GM12878 (cell line): ENCODE data around the gene KCNN3. TPM values are rescaled to one million over a fixed set of nuclear protein-coding genes. Genes with fewer than 3 reads are reported as not detected.

Experiments
- ATAC-seq: fragments of 200-7000 bp; cut with Tn5 transposase; 3 replicates; pipeline ENCODE4 v1.9.1; 2020; ENCODE audit warnings: mild to moderate bottlenecking, moderate library complexity
- BruUV-seq: library from RNA; stranded (reverse); fragments of 400-500 nt; replicated peaks from 2 replicates; lab custom pipeline; 2021; lab: Mats Ljungman, UMichigan
- CTCF ChIA-PET: fragments of 300-600 bp; sonication (Branson Sonifier 250); formaldehyde crosslinking; extraction: SDS; loops from one replicate; lab custom pipeline; 2021; ENCODE audit warnings: inconsistent platforms; lab: Yijun Ruan, JAX
- POLR2A ChIA-PET: fragments of 350-600 bp; formaldehyde crosslinking; extraction: SDS; loops from one replicate; lab custom pipeline; 2021; ENCODE audit warnings: inconsistent platforms; lab: Charles Lee
- RAD21 ChIA-PET: fragments of 300-600 bp; sonication (Branson Sonifier 250); formaldehyde crosslinking; loops from one replicate; lab custom pipeline; 2023; ENCODE audit warnings: antibody characterized with exemption; ENCODE audit not compliant: unreplicated experiment; lab: Charles Lee
- SMC1A ChIA-PET: fragments of 300-600 bp; sonication (Branson Sonifier 250); formaldehyde crosslinking; loops from one replicate; lab custom pipeline; 2023; ENCODE audit not compliant: unreplicated experiment, uncharacterized antibody; lab: Charles Lee
- DNase-seq: peaks from one replicate; pipeline ENCODE4 v3.0.0-alpha.2; 2011; ENCODE audit warnings: low read depth, low spot score
- FAIRE-seq: peaks from 3 replicates; lab custom pipeline; 2011; peaks lifted over from hg19 to GRCh38; lab: Jason Lieb, UNC
- H2AFZ ChIP-seq: 2 replicates; pipeline ENCODE4 v1.6.0; 2011; ENCODE audit warnings: low read depth, low read length, control low read depth; ENCODE audit not compliant: control insufficient read depth
- H3K27ac ChIP-seq: 2 replicates; pipeline ENCODE4 v1.5.1; 2011; ENCODE audit warnings: control low read depth; ENCODE audit not compliant: control insufficient read depth, insufficient read depth
- H3K27me3 ChIP-seq, 2 experiments: replicated peaks in 1 of 2; 2 replicates each; pipeline versions ENCODE4 v1.6.0 to v1.6.1; 2011; ENCODE audit warnings: low read length in 1 of 2; ENCODE audit not compliant: control insufficient read depth in 2 of 2, insufficient read depth in 2 of 2
- H3K36me3 ChIP-seq, 2 experiments: 2 replicates each; pipeline ENCODE4 v1.5.1; 2011; ENCODE audit warnings: low read length in 1 of 2; ENCODE audit not compliant: control insufficient read depth in 2 of 2, insufficient read depth in 2 of 2
- H3K4me1 ChIP-seq: 2 replicates; pipeline ENCODE4 v1.6.1; 2011; ENCODE audit warnings: mild to moderate bottlenecking, low read length, moderate library complexity, mixed read lengths; ENCODE audit not compliant: control insufficient read depth, insufficient read depth
- H3K4me2 ChIP-seq: 2 replicates; pipeline ENCODE4 v1.6.0; 2011; ENCODE audit warnings: control low read depth; ENCODE audit not compliant: control insufficient read depth, insufficient read depth
- H3K4me3 ChIP-seq: fragments of 200-600 bp; sonication (generic); 2 replicates; pipeline ENCODE4 v1.5.1; 2016
- H3K79me2 ChIP-seq: 2 replicates; pipeline ENCODE4 v1.6.0; 2011; ENCODE audit warnings: low read length; ENCODE audit not compliant: control insufficient read depth, insufficient read depth
- H3K9ac ChIP-seq: 2 replicates; pipeline ENCODE4 v1.8.0; 2011; ENCODE audit warnings: low read length, control low read depth, mixed read lengths; ENCODE audit not compliant: control insufficient read depth, insufficient read depth
- H3K9me3 ChIP-seq: replicated peaks from 3 replicates; pipeline ENCODE4 v1.5.1; 2011; ENCODE audit warnings: mild to moderate bottlenecking, low read length; ENCODE audit not compliant: control insufficient read depth, insufficient read depth
- H4K20me1 ChIP-seq: 2 replicates; pipeline ENCODE4 v1.6.0; 2011; ENCODE audit not compliant: control insufficient read depth, insufficient read depth
- ATF7 ChIP-seq: fragments of 450-650 bp; IDR thresholded peaks from 2 replicates; pipeline ENCODE4 v1.6.1; 2016; ENCODE audit warnings: low read depth, mild to moderate bottlenecking
- BCL11A ChIP-seq: IDR thresholded peaks from 2 replicates; pipeline ENCODE4 v1.6.1; 2011; ENCODE audit warnings: low read depth, low read length
- BCLAF1 ChIP-seq: fragments of 450-650 bp; IDR thresholded peaks from 2 replicates; pipeline ENCODE4 v1.6.1; 2017; ENCODE audit warnings: antibody characterized with exemption, mild to moderate bottlenecking, moderate library complexity
- HDGF ChIP-seq: fragments of 450-650 bp; IDR thresholded peaks from 2 replicates; pipeline ENCODE4 v1.6.1; 2016; ENCODE audit warnings: antibody characterized with exemption
- MAX ChIP-seq: IDR thresholded peaks from 2 replicates; pipeline ENCODE4 v1.6.1; 2012; ENCODE audit warnings: low read depth, low read length, improper control_type of control experiment
- SMARCA5 ChIP-seq: fragments of 450-650 bp; IDR thresholded peaks from 2 replicates; pipeline ENCODE4 v1.6.1; 2017; ENCODE audit warnings: mild to moderate bottlenecking
- SP1 ChIP-seq: IDR thresholded peaks from one replicate; pipeline ENCODE4 v1.6.1; 2011; ENCODE audit warnings: low read depth, low read length
- STAT1 ChIP-seq: fragments of 450-650 bp; conservative IDR thresholded peaks from 2 replicates; pipeline ENCODE4 v1.6.1; 2014; ENCODE audit warnings: antibody characterized with exemption, mild to moderate bottlenecking
- ZNF217 ChIP-seq: fragments of 450-650 bp; IDR thresholded peaks from 2 replicates; pipeline ENCODE4 v1.6.1; 2017; ENCODE audit warnings: antibody characterized with exemption, mild to moderate bottlenecking
- WGBS: methylation state at CpG from one replicate; pipeline ENCODE4 v1.1.6; 2016; ENCODE audit warnings: low lambda C conversion rate; ENCODE audit not compliant: insufficient replicate concordance, insufficient coverage; ENCODE audit errors: missing lambda C conversion rate; 5-methylcytosine and 5-hydroxymethylcytosine counted together
- in situ Hi-C: fragments of 300-500 bp; cut with MboI; formaldehyde crosslinking; loops from 9 replicates; pipeline ENCODE4 v1.14.3; 2018; ENCODE audit warnings: mixed read lengths
- intact Hi-C: fragments of 100-400 bp; cut with micrococcal nuclease; formaldehyde crosslinking; loops from one replicate; pipeline ENCODE4 v1.14.2; 2022; ENCODE audit not compliant: unreplicated experiment
- polyA plus RNA-seq, 11 experiments: library from polyadenylated mRNA; depleted of rRNA in 4 of 11; unstranded in 6 of 11; stranded (reverse) in 5 of 11; fragments of >200 nt; fragmentation: Nextera tagmentation in 4 of 11; fragmentation: Illumina TruSeq in 1 of 11; extraction: Ambion mirVana in 4 of 11; extraction: Trizol in 1 of 11; gene quantifications; 1 replicate in 1 of 11; 2 replicates in 10 of 11; pipeline versions ENCODE4 v1.2.1 to v1.2.3, GENCODE V29; 2011 to 2016; ENCODE audit warnings: inconsistent platforms in 2 of 11, missing spikeins in 2 of 11, low read depth in 1 of 11
- total RNA-seq, 4 experiments: library from RNA; depleted of rRNA in 3 of 4; stranded (reverse); fragments of >200 nt in 3 of 4; fragmentation: Illumina TruSeq in 1 of 4; extraction: Trizol in 1 of 4; gene quantifications; 2 replicates each; pipeline versions ENCODE4 v1.2.1 to v1.2.3, GENCODE V29; 2013 to 2021
- TF ChIP-seq, protein P1 (sequence below): fragments of 450-650 bp; conservative IDR thresholded peaks from 2 replicates; pipeline ENCODE4 v1.6.1; 2017; ENCODE audit warnings: mild to moderate bottlenecking, moderate library complexity

Gene KCNN3
- total and polyA plus RNA-seq, 10 of the 15 experiments (the other 5 are each of a cell fraction or from before 2014, with no cell fraction given): 3.5 to 26.4 (median 14.9) TPM

GRCh38 chr1:154857022-154857421, 13.1 kb downstream of the KCNN3 start:
- in situ Hi-C loops: no loop called here
- no peaks in the 10 kb centered on the region for H4K20me1 ChIP-seq
- no peaks in the 10 kb centered on the region for H3K36me3 ChIP-seq
- RAD21 ChIA-PET: interaction anchor here (0.8 to 11.6 kb wide), 13 partner anchors 14 to 297 kb away, joined by 3 to 254 read pairs (median 7); partner anchors contain the start of gene KCNN3
- DNase-seq: no peak
- CTCF ChIA-PET: interaction anchor here (0.6 to 3.1 kb wide), 13 partner anchors 10 to 585 kb away, joined by 3 to 26 read pairs (median 4); partner anchors contain the start of gene KCNN3
- 17% methylated on average over 6 of the region's 6 CpGs for WGBS
- H3K9me3 ChIP-seq: no peaks in the 10 kb centered on the region
- peaks cover 50% of the 10 kb centered on the region for H3K4me1 ChIP-seq
- peak overlapping the region; percentile 55 for H3K9ac ChIP-seq
- H3K4me2 ChIP-seq: peak overlapping the region; percentile 98
- peak overlapping the region; percentile 79 for H3K27ac ChIP-seq
- FAIRE-seq: no peak
- H2AFZ ChIP-seq: no peak overlapping the region
- no peaks in the 10 kb centered on the region for H3K27me3 ChIP-seq
- peaks cover 65% of the 10 kb centered on the region for H3K79me2 ChIP-seq
- POLR2A ChIA-PET: interaction anchor here (0.9 to 11.8 kb wide), 8 partner anchors 12 to 109 kb away, joined by 3 to 204 read pairs (median 4); partner anchors contain the start of gene KCNN3
- SMC1A ChIA-PET: interaction anchor here (1.1 to 7.8 kb wide), 14 partner anchors 8 to 81 kb away, joined by 3 to 101 read pairs (median 12); partner anchors contain the start of gene KCNN3
- BruUV-seq: no TSS peak
- TF ChIP-seq, protein P1, sequence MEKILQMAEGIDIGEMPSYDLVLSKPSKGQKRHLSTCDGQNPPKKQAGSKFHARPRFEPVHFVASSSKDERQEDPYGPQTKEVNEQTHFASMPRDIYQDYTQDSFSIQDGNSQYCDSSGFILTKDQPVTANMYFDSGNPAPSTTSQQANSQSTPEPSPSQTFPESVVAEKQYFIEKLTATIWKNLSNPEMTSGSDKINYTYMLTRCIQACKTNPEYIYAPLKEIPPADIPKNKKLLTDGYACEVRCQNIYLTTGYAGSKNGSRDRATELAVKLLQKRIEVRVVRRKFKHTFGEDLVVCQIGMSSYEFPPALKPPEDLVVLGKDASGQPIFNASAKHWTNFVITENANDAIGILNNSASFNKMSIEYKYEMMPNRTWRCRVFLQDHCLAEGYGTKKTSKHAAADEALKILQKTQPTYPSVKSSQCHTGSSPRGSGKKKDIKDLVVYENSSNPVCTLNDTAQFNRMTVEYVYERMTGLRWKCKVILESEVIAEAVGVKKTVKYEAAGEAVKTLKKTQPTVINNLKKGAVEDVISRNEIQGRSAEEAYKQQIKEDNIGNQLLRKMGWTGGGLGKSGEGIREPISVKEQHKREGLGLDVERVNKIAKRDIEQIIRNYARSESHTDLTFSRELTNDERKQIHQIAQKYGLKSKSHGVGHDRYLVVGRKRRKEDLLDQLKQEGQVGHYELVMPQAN: 0 out of 2 replicates have a peak, but pooled peaks have one; percentile 26
- TF ChIP-seq SP1 (no peak), ZNF217 (peak; percentile 70), ATF7 (no peak), BCLAF1 (no peak), STAT1 (0 out of 2 replicates have a peak, but pooled peaks have one; percentile 34), HDGF (no peak), SMARCA5 (peak; percentile 82), MAX (no peak), BCL11A (no peak)
- H3K4me3 ChIP-seq: peak overlapping the region; percentile 84
- ATAC-seq: 0 out of 3 replicates have a peak, but pooled peaks have one; percentile 0
- intact Hi-C loops: loop anchor here (5.0 kb wide), 1 partner anchor 35 kb away; no protein-coding TSS in a partner anchor
